GM19193 (cell line): ENCODE results near the gene PIAS1.

ENCODE experiments used
- POLR2A ChIP-seq: IDR thresholded peaks from 4 replicates; pipeline ENCODE4 v1.6.1; 2011; ENCODE audit not compliant: insufficient read depth, insufficient read length; ENCODE audit errors: extremely low read depth

PIAS1 gene

DNA sequence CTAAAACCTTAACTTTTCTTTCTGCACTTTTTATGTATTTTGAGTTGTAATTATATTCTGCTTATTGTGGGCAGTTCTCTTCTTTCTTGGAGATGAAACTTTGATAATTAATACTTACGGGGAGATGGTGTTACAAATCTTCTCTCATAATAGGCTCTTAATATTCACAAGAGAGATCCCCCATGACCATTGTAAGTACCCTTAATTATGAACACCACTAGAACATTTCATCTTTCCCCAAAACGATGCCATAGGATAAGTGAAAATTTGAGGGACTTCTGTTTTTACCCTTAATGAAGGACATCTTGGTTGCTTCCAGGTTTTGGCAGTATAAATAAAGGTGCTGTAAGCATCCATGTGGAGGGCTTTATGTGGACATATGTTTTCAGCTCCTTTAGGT lies 60.7 kb downstream of the PIAS1 start:
- TF ChIP-seq POLR2A = no peak

DNA sequence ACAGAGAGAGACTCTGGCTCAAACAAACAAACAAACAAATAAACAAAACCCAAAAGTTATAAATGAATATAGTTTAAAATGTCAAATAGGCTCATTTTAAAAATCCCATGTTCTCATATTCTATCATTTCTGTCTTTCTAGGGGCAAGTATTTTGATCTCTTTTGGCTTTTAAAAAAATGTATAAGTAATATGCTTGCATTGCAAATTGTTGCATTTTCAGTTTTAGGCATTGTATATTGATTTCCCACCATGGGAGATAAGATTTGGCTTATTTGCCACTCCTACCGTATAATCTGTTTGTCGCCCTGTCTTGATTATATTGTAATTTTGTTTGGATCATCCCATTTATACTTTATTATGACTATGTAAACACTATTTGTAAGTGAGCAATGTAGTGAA lies 70.6 kb downstream of the PIAS1 start:
- TF ChIP-seq POLR2A = no peak

DNA sequence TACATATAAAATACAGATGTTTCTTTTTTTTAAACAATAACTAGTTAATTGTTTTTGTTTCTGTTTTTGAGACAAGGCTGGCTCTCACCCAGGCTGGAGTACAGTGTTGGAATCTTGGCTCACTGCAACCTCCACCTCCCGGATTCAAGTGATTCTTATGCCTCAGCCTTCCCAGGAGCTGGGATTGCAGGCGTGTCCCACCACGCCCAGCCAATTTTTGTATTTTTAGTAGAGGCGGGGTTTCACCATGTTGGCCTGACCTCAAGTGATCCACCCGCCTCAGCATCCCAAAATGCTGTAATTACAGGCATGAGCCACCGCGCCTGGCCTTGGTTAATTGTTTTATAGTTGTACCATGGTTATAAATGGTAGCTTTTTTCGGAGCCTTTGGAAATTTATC lies 72.3 kb downstream of the PIAS1 start:
- no peak for TF ChIP-seq POLR2A

DNA sequence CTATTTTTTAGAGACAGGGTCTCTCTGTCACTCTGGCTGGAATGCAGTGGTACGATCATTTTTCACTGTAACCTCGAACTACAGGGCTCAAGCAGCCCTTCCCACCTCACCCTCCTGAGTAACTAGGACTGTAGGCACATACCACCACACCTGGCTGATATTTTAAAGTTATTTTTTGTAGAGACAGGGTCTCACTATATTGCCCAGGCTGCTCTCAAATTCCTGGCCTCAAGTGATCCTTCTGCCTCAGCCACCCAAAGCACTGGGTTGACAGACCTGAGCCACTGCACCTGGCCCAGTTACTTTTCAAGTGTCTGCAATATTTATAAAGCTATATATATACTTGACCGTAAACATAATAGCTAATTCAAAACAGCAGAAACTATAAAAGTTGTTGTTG lies 75.0 kb downstream of the PIAS1 start:
- no peak for TF ChIP-seq POLR2A

GRCh38 chr15:68130851-68131250 lies 76.7 kb downstream of the PIAS1 start:
- no peak for TF ChIP-seq POLR2A

GRCh38 chr15:68137096-68137495 lies 83.0 kb downstream of the PIAS1 start:
- TF ChIP-seq POLR2A = no peak

DNA sequence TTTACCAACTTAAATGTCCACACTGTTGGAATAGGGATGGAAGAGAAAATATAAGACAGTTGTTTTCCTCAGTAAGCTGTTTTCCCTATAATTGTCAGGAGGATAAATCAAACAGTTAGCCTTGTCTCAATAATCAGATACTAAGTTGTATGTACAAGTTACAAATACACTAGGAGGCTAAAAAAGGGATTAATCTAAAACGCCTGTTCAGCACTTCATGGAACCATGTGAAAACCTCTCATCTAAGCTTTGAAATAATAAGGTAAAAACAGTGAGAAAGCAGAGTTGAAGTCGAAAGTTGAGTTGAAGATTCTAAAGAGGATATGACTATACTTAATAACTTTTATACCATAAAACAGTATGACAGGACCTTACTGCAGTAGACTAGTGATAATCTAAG lies 89.0 kb downstream of the PIAS1 start:
- TF ChIP-seq POLR2A = no peak

GRCh38 chr15:68143785-68144184 lies 89.7 kb downstream of the PIAS1 start:
- TF ChIP-seq POLR2A = no peak

- no peak for TF ChIP-seq POLR2A
These were observed 91.6 kb downstream of the PIAS1 start for GRCh38 chr15:68145706-68146105.

DNA sequence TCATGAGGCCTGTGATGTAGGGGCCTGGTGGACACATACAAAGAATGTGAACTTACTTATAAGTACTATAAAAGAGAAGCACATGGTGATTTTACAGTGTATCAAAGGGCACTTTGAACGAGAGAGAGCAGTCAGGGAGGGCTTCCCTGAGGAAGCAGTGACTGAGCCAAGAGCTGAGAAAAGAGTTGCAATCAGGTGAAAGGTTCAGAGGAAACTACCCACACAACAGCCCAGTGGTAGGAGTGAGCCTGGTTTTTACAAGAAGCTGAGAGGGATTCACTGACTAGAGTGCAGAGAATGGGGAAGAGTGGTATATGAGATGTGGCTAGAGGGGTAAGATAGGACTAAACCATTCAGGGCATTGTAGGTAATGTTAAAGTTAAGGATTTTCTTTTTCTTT lies 93.9 kb downstream of the PIAS1 start:
- no peak for TF ChIP-seq POLR2A

DNA sequence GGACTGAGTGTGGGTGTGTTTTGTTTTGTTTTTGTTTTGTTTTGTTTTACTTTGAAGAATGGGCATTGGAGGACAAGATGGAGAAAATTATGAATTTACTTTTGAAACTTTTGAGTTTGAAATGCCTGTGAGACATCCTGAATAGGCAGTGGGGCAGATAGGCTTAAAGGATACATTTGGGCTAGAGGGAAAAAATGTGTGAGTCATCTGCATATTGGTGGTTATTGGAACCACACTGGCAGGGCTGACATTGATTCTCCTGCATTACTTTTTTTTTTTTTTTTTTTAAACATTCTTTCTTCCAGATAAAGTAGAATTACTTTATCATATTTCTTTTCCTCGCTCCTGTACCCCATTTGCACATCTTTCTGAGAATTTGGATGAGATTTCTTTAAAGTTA lies 94.9 kb downstream of the PIAS1 start:
- no peak for TF ChIP-seq POLR2A

GRCh38 chr15:68150187-68150586 lies 96.1 kb downstream of the PIAS1 start:
- no peak for TF ChIP-seq POLR2A

GRCh38 chr15:68151277-68151676 lies 97.2 kb downstream of the PIAS1 start:
- TF ChIP-seq POLR2A = no peak

- no peak for TF ChIP-seq POLR2A
These were observed 98.2 kb downstream of the PIAS1 start for GRCh38 chr15:68152342-68152741.

DNA sequence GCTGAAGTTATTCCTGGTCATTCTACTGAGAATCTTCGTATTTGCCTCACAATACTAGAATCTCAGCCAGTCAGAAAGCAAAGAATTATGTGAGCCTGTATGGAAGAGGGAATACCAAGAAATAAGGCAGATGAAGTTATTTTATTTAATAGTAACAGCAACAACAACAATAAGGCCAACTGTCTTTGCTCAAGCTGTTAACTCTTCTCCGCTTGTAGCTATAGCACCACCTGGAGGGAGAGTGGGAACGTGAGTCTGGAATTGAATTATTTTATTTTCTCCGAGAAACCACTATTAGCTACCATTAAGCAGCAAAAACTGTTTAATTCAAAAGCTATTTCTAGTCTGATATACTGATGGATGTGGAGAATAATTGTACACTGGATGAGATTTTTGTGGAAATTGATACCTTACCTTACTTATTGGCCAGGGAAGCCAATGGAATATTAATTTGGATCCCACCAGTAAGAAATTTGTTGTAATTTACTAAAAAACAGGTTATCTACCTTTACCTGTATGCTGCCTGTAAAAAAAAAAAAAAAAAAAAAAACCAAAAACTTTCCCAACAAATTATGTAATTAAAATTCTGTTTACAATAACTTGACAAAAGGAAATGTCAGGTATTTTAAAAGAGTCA lies 100.9 kb downstream of the PIAS1 start:
- no peak for TF ChIP-seq POLR2A

GRCh38 chr15:68157074-68157473 lies 103.0 kb downstream of the PIAS1 start:
- no peak for TF ChIP-seq POLR2A

GRCh38 chr15:68158046-68158628 lies 104.0 kb downstream of the PIAS1 start:
- TF ChIP-seq POLR2A = no peak

- no peak for TF ChIP-seq POLR2A
These were observed 109.1 kb downstream of the PIAS1 start for GRCh38 chr15:68163191-68163590.

GRCh38 chr15:68166847-68167246 lies 112.7 kb downstream of the PIAS1 start:
- TF ChIP-seq POLR2A = no peak
